Measurements from ENCODE around the gene DLL4.

DNA sequence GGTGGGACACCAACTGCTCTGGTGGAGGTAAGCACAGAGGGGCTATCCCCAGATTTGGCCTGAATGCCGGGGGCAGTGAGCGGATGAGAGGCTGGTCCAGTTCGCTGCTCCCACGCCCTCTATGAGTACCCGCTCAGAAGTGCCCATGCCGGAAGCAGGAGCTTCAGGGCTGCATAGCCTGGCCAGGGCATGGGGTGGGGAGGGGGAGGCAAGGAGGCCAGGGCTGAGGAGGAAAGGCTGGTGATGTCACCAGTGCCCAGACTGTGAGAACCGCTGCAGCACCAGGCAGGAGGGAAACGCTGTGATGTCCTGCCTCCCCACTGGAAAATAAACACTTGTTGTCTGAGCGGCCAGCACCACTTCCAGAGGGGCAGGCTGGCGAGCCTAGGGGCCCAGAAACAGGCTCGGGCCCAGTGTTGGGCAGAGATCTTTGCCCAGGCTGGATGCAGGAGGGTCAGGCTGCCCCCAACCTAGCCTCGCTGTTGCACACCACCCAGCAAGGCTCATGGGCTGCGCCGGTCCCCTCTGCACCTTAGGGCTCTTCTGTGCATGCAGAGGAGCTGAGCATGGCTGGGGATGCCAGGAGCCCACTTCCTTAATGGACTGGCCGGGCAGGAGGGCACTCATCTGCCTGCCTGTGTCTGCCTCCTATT, 10.9 kb upstream of the DLL4 start:
- TF ChIP-seq, protein P1, sequence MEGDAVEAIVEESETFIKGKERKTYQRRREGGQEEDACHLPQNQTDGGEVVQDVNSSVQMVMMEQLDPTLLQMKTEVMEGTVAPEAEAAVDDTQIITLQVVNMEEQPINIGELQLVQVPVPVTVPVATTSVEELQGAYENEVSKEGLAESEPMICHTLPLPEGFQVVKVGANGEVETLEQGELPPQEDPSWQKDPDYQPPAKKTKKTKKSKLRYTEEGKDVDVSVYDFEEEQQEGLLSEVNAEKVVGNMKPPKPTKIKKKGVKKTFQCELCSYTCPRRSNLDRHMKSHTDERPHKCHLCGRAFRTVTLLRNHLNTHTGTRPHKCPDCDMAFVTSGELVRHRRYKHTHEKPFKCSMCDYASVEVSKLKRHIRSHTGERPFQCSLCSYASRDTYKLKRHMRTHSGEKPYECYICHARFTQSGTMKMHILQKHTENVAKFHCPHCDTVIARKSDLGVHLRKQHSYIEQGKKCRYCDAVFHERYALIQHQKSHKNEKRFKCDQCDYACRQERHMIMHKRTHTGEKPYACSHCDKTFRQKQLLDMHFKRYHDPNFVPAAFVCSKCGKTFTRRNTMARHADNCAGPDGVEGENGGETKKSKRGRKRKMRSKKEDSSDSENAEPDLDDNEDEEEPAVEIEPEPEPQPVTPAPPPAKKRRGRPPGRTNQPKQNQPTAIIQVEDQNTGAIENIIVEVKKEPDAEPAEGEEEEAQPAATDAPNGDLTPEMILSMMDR (IDR thresholded peaks at IDR 0.05), result no peak
- TF ChIP-seq POLR2A (IDR thresholded peaks at IDR 0.05), result no peak

All from Peyer's patch (tissue), 4 donors.